PC-9 (cell line): ENCODE measurements around the gene THSD7B. TPM values are rescaled to one million over a fixed set of nuclear protein-coding genes. Genes with fewer than 3 reads are reported as not detected.

ENCODE experiments used
- BruUV-seq: library from RNA; stranded (reverse); fragments of 400-500 nt; replicated peaks from 2 replicates; lab custom pipeline; 2021; lab: Mats Ljungman, UMichigan
- CTCF ChIA-PET: fragments of 300-600 bp; sonication (Branson Sonifier 250); formaldehyde crosslinking; loops from one replicate; lab custom pipeline; 2022; ENCODE audit warnings: antibody characterized with exemption; lab: Charles Lee
- POLR2A ChIA-PET: fragments of 300-600 bp; sonication (Branson Sonifier 250); formaldehyde crosslinking; loops from one replicate; lab custom pipeline; 2022; ENCODE audit warnings: antibody characterized with exemption; ENCODE audit not compliant: unreplicated experiment; lab: Charles Lee
- DNase-seq, 2 experiments: peaks; one replicate each; pipeline versions ENCODE4 v3.0.0 to v3.0.0-alpha.2; 2015 to 2022; ENCODE audit warnings: mixed read lengths in 1 of 2
- H2AFZ ChIP-seq: fragments of 200-600 bp; sonication (generic); 2 replicates; pipeline ENCODE4 v1.8.1; 2017; ENCODE audit warnings: antibody characterized with exemption
- H3F3A ChIP-seq: fragments of 200-600 bp; sonication (generic); 2 replicates; pipeline ENCODE4 v1.8.1; 2017; ENCODE audit warnings: antibody characterized with exemption, mild to moderate bottlenecking, low read depth; ENCODE audit not compliant: insufficient read depth
- H3K27ac ChIP-seq: fragments of 200-600 bp; sonication (generic); 2 replicates; pipeline ENCODE4 v1.6.1; 2016; ENCODE audit warnings: mixed run types
- H3K27me3 ChIP-seq: fragments of 200-600 bp; sonication (generic); 2 replicates; pipeline ENCODE4 v1.6.1; 2016; ENCODE audit warnings: low read depth, mixed run types; ENCODE audit not compliant: insufficient read depth
- H3K36me3 ChIP-seq: fragments of 200-600 bp; sonication (generic); 2 replicates; pipeline ENCODE4 v1.6.1; 2016; ENCODE audit warnings: low read depth, mixed run types
- H3K4me1 ChIP-seq: fragments of 200-600 bp; sonication (generic); replicated peaks from 2 replicates; pipeline ENCODE4 v1.6.1; 2016; ENCODE audit warnings: mixed run types; ENCODE audit not compliant: insufficient read depth
- H3K4me2 ChIP-seq: fragments of 200-600 bp; sonication (generic); 2 replicates; pipeline ENCODE4 v1.6.1; 2017; ENCODE audit warnings: mixed run types
- H3K4me3 ChIP-seq: fragments of 200-600 bp; sonication (generic); 2 replicates; pipeline ENCODE4 v1.6.1; 2016; ENCODE audit warnings: mixed run types
- H3K79me2 ChIP-seq: fragments of 200-600 bp; sonication (generic); 2 replicates; pipeline ENCODE4 v1.6.1; 2017; ENCODE audit warnings: low read depth, mixed run types
- H3K9me2 ChIP-seq: fragments of 200-600 bp; sonication (generic); 2 replicates; pipeline ENCODE4 v1.8.1; 2017; ENCODE audit warnings: mild to moderate bottlenecking; ENCODE audit not compliant: insufficient read depth
- H3K9me3 ChIP-seq: fragments of 200-600 bp; sonication (generic); 2 replicates; pipeline ENCODE4 v1.8.1; 2016; ENCODE audit warnings: low read depth; ENCODE audit not compliant: insufficient read depth
- H4K20me1 ChIP-seq: fragments of 200-600 bp; sonication (generic); 2 replicates; pipeline ENCODE4 v1.8.1; 2017; ENCODE audit not compliant: insufficient read depth
- EZH2 ChIP-seq: fragments of 200-600 bp; sonication (generic); IDR thresholded peaks from 2 replicates; pipeline ENCODE4 v1.8.0; 2017; ENCODE audit warnings: antibody characterized with exemption, low read depth
- intact Hi-C: fragments of 100-400 bp; cut with micrococcal nuclease; formaldehyde crosslinking; loops from one replicate; pipeline ENCODE4 v1.10.0; 2022; ENCODE audit not compliant: unreplicated experiment
- total RNA-seq: library from RNA; stranded (reverse); gene quantifications from 2 replicates; pipeline ENCODE4 v1.2.3, GENCODE V29; 2021
- TF ChIP-seq, protein P1 (sequence below): fragments of 200-600 bp; sonication (generic); conservative IDR thresholded peaks from 2 replicates; pipeline ENCODE4 v1.6.1; 2017; ENCODE audit warnings: mixed run types, antibody characterized with exemption, mild to moderate bottlenecking, moderate library complexity

THSD7B gene
- total RNA-seq, 1 experiment from 2014 or later: not detected

DNA sequence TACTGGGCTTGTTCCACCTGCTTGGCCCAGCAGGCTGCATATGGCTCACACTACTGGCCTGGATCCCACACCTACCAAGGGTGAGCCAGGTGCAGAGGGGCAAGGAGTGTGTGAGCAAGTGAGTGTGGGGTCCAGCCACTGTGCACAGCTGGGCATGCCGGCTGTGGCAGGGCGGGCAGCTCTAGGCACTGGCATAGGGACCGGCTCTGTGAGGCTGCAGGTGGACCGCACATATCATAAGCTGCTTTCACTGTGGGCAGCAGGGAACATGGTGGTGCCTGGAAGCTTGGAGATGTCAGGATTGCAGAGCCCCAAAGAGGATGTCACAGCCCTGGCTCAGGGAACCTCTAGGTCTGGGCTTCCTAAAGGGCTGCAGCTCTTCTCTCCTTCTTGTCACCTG is 154.3 kb downstream of the THSD7B start:
- Histone ChIP-seq H3K4me1 (no peaks in the 10 kb centered on the region), H3K27me3 (no peaks in the 10 kb centered on the region), H3F3A (no peaks in the 10 kb centered on the region), H3K9me2 (no peaks in the 10 kb centered on the region; the same call in 1 of the 2 replicates), H3K79me2 (no peaks in the 10 kb centered on the region), H3K9me3 (no peaks in the 10 kb centered on the region), H3K27ac (no peak overlapping the region), H3K36me3 (no peaks in the 10 kb centered on the region), H2AFZ (no peak overlapping the region), H3K4me3 (no peak overlapping the region), H3K4me2 (no peak overlapping the region), H4K20me1 (no peaks in the 10 kb centered on the region)
- no TSS peak for BruUV-seq
- CTCF ChIA-PET: no interaction called here
- no peak for DNase-seq
- intact Hi-C loops: no loop called here
- TF ChIP-seq EZH2: no peak
- TF ChIP-seq, protein P1, sequence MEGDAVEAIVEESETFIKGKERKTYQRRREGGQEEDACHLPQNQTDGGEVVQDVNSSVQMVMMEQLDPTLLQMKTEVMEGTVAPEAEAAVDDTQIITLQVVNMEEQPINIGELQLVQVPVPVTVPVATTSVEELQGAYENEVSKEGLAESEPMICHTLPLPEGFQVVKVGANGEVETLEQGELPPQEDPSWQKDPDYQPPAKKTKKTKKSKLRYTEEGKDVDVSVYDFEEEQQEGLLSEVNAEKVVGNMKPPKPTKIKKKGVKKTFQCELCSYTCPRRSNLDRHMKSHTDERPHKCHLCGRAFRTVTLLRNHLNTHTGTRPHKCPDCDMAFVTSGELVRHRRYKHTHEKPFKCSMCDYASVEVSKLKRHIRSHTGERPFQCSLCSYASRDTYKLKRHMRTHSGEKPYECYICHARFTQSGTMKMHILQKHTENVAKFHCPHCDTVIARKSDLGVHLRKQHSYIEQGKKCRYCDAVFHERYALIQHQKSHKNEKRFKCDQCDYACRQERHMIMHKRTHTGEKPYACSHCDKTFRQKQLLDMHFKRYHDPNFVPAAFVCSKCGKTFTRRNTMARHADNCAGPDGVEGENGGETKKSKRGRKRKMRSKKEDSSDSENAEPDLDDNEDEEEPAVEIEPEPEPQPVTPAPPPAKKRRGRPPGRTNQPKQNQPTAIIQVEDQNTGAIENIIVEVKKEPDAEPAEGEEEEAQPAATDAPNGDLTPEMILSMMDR: no peak
- POLR2A ChIA-PET: no interaction called here

DNA sequence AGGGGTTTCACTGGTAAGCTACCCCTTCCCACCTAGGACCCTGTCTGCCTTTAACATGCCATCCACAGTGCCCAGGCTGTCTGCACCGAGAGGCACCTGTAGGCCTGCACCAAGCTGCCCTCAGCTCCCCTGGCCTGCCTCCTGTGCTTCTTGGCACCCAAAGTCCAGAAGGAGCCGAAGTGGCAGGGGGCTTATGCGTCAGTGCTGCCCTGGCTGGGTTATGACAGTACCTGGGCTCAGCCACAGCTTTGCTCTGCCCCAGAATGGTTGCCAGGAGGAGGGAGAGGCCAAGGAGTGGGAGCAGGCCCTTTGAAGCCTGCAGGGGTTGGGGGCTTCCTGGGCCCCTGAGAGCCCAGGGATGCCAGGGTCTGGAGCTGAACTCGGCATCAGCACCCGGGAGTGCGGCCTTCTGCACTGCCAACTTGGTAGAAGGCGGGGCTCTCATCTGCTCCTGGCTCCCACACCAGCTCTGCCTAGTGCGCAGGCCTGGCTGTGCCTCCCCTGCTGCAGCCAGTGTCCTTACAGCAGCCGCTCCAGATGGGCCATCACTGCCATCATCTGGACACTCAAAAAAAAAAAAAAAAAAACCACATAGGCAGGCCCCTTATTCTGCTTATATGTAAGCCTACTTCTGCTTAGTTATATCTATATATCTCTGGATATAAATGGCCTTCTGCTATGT is 155.4 kb downstream of the THSD7B start:
- intact Hi-C loops: no loop called here
- Histone ChIP-seq H2AFZ (no peak overlapping the region), H3K27me3 (no peaks in the 10 kb centered on the region), H3K4me1 (no peaks in the 10 kb centered on the region), H3K4me2 (no peak overlapping the region), H3K79me2 (no peaks in the 10 kb centered on the region), H3K9me3 (no peaks in the 10 kb centered on the region), H3K27ac (no peak overlapping the region), H3F3A (no peaks in the 10 kb centered on the region), H3K4me3 (no peak overlapping the region), H3K36me3 (no peaks in the 10 kb centered on the region), H3K9me2 (no peaks in the 10 kb centered on the region), H4K20me1 (no peaks in the 10 kb centered on the region)
- BruUV-seq: no TSS peak
- ChIA-PET CTCF (no interaction called here), POLR2A (no interaction called here)
- no peak for DNase-seq
- TF ChIP-seq EZH2: no peak
- TF ChIP-seq, protein P1: no peak

DNA sequence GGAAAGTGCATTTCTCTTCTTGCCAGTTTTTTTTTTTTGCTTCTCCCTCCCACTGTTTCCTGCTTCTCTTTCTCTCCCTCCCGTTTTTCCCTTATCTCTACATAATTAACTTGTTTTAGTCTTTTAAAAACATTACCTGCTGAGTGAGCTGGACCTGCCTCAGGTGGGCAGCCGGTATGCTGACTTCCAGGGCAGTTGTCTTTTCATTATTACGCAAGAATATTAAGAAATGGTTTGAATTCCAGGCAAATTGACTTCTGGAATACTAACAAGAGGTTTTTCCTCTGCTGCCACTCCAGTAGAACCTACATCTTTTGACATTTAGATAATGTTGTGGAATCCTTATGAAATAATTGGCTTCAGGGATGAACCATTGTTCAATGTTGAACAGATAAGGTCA is 161.8 kb downstream of the THSD7B start:
- H3K9me3 ChIP-seq: no peaks in the 10 kb centered on the region
- H3K4me2 ChIP-seq: no peak overlapping the region
- no peak overlapping the region for H3K4me3 ChIP-seq
- DNase-seq: no peak
- BruUV-seq: no TSS peak
- ChIA-PET CTCF (no interaction called here), POLR2A (no interaction called here)
- intact Hi-C loops: no loop called here
- H3K9me2 ChIP-seq: no peaks in the 10 kb centered on the region
- no peaks in the 10 kb centered on the region for H4K20me1 ChIP-seq
- H3K27me3 ChIP-seq: no peaks in the 10 kb centered on the region
- H3F3A ChIP-seq: no peaks in the 10 kb centered on the region
- H3K36me3 ChIP-seq: no peaks in the 10 kb centered on the region
- H3K79me2 ChIP-seq: no peaks in the 10 kb centered on the region
- H3K4me1 ChIP-seq: no peaks in the 10 kb centered on the region
- no peak overlapping the region for H3K27ac ChIP-seq
- TF ChIP-seq, protein P1: no peak
- no peak for TF ChIP-seq EZH2
- H2AFZ ChIP-seq: no peak overlapping the region
